Stimulated activated CD8-positive, alpha-beta memory T cell treated with anti-CD3 and anti-CD28 coated beads, Interleukin-15, amount 100 ng/mL, for 48 hours (primary cell): ENCODE measurements around the gene CHTF8.
"Not testable (repeated sequence)": the region's sequence is repeated elsewhere in the genome, so short reads cannot be mapped to it uniquely, and the experiment has no call there.

Experiments
- DNase-seq, 2 donors: peaks; one replicate each; pipeline ENCODE4 v3.0.0-alpha.2; 2020; ENCODE audit warnings: low read depth in 2 of 2

The CHTF8 gene, protein sequence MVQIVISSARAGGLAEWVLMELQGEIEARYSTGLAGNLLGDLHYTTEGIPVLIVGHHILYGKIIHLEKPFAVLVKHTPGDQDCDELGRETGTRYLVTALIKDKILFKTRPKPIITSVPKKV

DNA sequence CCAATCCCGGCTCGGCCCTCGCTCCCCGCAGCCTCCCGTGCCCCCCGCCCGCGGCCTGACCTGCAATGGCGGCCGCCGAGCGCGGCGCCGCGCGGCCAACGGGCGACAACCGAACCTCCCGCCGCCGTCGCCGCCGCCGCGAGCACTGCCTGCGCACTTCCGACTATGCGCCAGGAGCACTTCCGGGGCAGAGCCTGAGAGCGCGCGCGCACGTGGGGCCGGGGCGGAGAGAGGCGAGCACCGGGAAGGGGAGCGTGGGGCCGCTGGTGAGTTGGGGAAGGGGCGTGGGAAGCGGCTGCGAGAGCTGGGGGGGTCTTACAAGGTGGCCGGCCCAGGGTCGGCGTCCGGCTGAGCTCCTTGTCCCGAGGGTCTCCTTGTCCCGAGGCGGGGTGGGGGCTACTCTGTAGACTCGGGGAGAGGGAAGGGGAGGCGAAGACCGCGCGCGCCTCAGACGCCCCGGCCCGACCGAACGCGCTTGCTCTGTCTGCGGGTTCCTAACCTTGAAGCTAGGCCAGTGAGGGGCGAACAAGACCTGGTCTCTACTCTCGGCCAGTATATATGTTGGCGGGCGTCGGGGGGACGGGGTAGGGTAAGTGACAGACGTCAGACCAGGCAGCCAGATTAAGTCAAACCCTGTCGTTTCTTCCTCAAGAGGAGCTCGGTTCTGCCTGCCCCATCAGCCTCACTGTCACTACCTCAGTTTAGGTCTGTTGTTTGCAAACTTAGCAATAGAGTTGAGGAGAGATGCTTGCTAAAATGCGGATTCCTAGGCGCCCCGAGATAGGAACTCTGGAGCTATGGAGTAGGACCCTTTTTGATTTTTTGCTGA, at the start of gene CHTF8, which contains the start of gene UTP4:
TSS of gene CHTF8 (minus strand) at position 165 of the 829 bp plus-strand sequence. CDS start 11,130 bp downstream, outside the sequence.
TSS of gene UTP4 (plus strand) at position 226 of the 829 bp plus-strand sequence. CDS start 811 bp downstream, outside the sequence.
- DNase-seq: peak; percentile 82

DNA sequence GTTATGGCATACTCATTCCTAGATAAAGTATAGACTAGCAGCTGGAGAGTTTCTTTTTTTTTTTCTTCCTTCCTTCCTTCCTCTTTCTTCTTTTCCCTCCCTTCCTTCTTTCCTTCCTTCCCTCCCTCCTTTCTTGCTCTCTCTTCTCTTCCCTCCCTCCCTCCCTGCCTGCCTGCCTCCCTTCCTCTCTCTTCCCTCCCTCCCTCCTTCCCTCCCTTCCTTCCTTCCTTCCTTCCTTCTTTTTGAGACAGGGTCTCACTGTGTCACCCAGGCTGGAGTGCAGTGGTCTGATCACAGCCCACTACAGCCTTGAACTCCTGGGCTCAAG, 47.6 kb upstream of the CHTF8 start:
- DNase-seq: no peak

DNA sequence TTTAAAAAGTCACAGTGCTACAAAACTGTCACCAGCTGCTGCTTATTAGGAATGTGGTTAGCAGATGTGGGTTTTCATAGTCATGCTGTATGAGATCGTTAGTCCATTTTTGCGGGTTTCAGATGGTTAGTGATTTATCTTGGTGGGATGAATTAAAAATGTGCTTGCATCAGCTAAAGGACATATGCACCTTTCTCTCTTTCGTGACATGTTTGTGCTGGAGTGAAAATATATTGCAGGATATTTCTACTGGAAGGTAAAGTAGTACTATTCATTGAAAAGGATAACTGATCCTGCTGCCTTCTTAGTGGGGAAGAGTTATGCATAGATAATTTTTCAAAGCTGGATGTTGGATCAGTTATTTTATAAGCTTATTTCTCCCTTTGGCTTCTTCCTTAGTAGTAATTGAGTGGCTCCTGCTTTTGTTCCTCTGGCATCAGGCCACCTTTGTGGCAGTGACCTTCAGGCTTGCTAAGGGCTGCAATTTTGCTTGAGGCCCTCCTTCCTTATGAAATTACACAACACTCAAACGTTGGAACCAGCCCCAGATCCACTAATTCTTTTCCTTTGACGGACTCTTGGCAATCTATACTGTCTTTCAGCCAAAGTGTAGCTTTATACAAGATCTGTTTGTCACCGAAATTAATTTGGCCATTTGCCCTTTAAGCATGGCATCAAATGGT, 47.1 kb upstream of the CHTF8 start:
- no peak for DNase-seq

GRCh38 chr16:69176033-69176800, 43.8 kb upstream of the CHTF8 start:
- DNase-seq: no peak

- no peak for DNase-seq
Measured at GRCh38 chr16:69171325-69172084, 39.1 kb upstream of the CHTF8 start.

DNA sequence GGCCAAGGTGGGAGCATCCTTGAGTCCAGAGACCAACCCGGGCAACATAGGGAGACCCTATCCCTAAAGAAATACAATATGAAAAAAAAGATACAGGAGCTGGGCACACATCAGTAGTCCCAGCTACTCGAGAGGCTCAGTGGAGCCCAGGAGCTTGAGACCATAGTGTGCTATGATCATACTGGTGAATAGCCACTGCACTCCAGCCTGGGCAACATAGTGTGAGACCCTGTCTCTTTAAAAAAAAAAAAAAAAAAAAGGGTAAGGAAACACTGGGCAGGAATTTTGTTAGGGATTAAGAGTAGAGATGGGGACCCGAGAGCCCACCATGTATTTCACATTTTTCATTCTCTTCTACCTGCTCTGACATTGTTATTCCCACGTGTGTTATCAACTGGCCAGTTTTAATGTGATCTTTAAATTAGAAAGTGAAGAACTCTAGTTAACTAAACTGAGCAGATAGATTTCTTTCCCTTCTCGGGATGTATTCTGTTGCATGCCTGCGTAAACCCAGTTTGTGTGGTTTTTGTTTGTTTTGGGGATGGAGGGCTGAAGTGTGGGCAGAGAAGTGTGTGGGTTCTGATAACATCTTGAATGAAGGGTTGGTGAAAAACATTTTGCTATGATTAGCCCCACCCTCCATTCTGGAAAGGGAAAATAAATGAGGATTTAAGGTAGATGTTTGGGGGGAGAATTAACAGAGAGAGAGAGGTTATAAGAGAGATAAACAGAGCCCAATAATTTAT, 37.4 kb upstream of the CHTF8 start:
- no peak for DNase-seq

GRCh38 chr16:69169051-69169450, 36.7 kb upstream of the CHTF8 start:
- DNase-seq: no peak

- DNase-seq: no peak
Measured at GRCh38 chr16:69166946-69167930, 34.9 kb upstream of the CHTF8 start.

DNA sequence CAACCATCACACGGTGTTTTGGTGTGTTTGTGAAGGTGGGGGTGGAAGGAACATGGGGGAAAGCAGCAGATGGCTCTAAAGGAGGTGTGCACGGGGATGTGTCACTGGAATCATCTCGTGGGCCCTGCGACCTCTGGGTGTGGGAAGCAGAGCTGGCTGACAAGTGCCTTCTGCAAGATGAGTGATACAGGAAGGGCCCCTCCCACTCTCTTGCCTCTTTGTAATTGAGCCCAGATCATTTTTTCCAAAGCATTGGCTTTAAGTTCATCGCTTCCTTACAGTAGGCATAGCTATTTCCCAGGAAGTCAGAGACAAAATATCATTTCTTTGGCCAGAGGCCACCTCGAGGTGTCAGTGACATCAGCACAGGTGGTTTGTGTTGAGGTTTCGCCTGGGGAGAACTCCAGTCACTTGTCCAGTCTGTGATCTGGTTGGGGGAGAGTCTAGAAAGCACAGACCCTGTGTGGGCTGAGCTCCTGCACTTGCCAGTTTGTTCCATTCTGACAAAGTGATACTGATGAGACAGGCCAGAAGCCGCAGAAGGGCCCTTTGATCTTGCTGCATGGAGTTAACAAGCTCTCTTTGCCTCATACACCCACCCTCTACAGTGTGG, 33.9 kb upstream of the CHTF8 start:
- DNase-seq: peak; percentile 78 to 79

- DNase-seq: no peak
Measured at GRCh38 chr16:69165584-69165983, 33.2 kb upstream of the CHTF8 start.

- no peak for DNase-seq
Measured at GRCh38 chr16:69160192-69160591, 27.8 kb upstream of the CHTF8 start.

- no peak for DNase-seq
Measured at GRCh38 chr16:69157196-69157595, 24.8 kb upstream of the CHTF8 start.

DNA sequence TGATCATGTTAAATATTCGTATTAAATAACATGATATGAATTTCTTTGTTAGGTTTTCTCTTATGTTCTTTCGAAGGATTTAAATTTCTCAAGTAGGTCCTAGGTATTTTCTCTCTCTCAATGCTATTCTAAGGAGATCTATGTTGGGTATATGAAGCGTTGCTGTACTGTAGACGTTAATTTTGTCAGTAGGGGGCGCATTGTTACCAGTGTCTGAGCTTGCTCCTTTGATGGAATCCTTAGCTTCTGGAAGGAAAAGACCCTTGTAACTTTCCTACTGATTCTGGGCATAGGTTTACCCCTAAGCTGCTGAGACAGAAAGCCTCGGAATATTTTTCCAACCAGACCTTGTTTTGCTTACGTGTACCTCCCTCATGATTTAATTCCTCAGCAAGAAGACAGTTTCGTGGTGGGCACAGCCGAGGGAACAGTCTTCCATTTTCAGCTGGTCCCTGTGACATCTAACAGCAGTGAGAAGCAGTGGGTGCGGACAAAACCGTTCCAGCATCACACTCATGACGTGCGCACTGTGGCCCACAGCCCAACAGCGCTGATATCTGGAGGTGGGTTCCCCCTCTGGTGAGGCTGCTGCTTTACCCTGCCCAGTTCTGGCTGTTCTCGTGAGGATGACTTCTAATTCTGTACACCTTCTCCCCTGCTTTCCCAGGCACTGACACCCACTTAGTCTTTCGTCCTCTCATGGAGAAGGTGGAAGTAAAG, 17.9 kb upstream of the CHTF8 start:
- no peak for DNase-seq

- not testable (repeated sequence) for DNase-seq
Measured at GRCh38 chr16:69149621-69150020, 17.2 kb upstream of the CHTF8 start.

DNA sequence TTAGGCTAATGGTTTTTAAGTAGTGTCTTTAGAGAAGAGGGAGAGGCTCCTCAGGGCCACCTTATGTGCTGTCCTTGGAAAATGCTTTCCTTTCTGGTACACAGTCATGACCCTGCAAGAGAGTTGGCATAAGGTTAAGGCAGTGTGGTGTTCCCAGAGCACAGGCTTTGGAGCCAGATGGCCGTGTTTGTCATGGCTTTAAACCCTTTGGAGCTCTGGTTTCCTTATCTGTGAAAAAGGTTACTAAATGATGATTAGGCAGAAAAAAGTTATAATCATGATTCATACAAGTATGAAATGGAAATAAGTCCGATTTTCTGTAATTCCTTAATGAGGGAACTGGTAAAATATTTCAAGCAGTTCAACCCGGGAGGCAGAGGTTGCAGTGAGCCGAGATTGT, 13.3 kb upstream of the CHTF8 start:
- DNase-seq: no peak

DNA sequence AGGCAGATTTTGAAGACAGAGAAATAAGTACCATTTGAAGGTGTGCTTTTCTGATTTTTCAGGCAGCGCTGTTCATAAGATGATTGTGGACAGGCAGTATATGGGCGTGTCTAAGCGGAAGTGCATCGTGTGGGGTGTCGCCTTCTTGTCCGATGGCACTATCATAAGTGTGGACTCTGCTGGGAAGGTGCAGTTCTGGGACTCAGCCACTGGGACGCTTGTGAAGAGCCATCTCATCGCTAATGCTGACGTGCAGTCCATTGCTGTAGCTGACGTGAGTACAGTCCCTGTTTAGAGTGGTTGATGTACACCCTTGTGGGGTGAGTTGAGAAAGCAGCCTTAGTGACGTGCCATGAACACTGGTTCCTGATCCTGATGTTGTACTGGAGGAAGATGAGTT, 10.7 kb upstream of the CHTF8 start:
- no peak for DNase-seq

- DNase-seq: no peak
Measured at GRCh38 chr16:69141936-69142335, 9.5 kb upstream of the CHTF8 start.

DNA sequence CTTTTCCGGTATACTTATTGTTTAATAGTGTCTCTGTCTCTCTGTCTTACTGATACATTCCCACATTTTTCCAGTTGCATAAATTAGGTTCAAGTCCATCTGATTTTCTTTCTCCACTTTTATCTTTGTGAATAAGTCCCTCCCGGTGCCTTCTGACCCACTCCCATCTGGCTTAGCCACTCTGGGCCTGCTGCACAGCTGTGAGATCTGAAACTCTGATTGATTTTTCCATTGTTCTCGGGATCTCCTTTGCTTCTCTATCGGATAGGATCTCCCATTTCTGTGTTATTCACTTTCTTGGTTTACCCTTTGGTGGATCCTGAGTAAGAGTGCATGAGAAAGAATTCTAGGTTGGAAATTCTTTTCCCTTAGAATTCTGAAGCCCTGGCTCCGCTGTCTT, 8.6 kb upstream of the CHTF8 start:
- no peak for DNase-seq
